Measurements from ENCODE around the gene CPNE9. TPM values are rescaled to one million over a fixed set of nuclear protein-coding genes. Genes with fewer than 3 reads are reported as not detected.

Gene CPNE9
- total RNA-seq, 1 donor from 2014 or later, result 0.20 TPM

GRCh38 chr3:9776896-9777693, 73.5 kb downstream of the CPNE9 start:
- intact Hi-C loops (cut with micrococcal nuclease), result no loop called here

GRCh38 chr3:9777694-9778021, 74.0 kb downstream of the CPNE9 start:
- intact Hi-C loops (cut with micrococcal nuclease), result no loop called here

- intact Hi-C loops (cut with micrococcal nuclease), result loop anchor here (1.0 kb wide), 1 partner anchor 9 kb away; the partner anchor contains the start of gene CAMK1
Measured at GRCh38 chr3:9778143-9779074, 74.8 kb downstream of the CPNE9 start.

DNA sequence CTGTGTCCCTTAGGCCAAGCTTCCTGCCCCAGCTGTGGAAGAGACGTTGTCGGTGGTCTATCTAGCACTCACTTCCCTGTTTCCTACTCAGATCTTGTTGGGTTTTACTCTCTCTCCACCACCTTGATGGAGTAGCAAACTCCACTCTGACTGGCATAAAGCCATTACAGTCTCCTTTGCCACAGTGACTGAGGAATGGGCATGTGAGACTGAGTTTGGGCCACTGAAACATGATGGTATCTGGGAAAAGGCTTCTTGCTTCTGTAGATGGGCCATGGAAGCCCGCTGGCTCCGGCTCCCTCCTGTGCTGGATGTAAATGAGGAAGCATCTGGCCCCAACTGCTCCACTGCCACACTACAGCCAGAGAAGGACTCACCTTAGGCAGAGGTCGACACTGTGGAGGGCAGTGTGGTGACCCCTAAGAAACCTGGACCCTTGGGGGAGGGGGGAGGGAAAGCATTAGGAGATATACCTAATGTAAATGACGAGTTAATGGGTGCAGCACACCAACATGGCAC, 75.5 kb downstream of the CPNE9 start:
- intact Hi-C loops (cut with micrococcal nuclease), result loop anchor here (1.0 kb wide), 1 partner anchor 10 kb away; the partner anchor contains the start of gene CAMK1

Other genes with a start within 250 kb of the CPNE9 start
- gene LHFPL4, start 150.0 kb upstream of the CPNE9 start, total RNA-seq, result not detected in 2 replicates
- gene MTMR14, start 54.3 kb upstream of the CPNE9 start, total RNA-seq, result 45.1 and 45.5 TPM in 2 replicates
- gene BRPF1, start 27.9 kb downstream of the CPNE9 start, total RNA-seq, result 41.9 and 44.2 TPM in 2 replicates
- gene OGG1, start 46.1 kb downstream of the CPNE9 start, total RNA-seq, result 40.1 and 40.7 TPM in 2 replicates
- 46.7 and 50.6 TPM in 2 replicates for gene CAMK1, start 66.1 kb downstream of the CPNE9 start, total RNA-seq
- 84.3 and 85.7 TPM in 2 replicates for gene TADA3, start 88.6 kb downstream of the CPNE9 start, total RNA-seq
- 295 and 297 TPM in 2 replicates for gene ARPC4, start 89.2 kb downstream of the CPNE9 start, total RNA-seq
- 66.6 and 71.2 TPM in 2 replicates for gene TTLL3, start 106.4 kb downstream of the CPNE9 start, total RNA-seq
- 50.4 and 54.1 TPM in 2 replicates for gene RPUSD3, start 140.2 kb downstream of the CPNE9 start, total RNA-seq
- not detected in 2 replicates for gene CIDEC, start 176.4 kb downstream of the CPNE9 start, total RNA-seq
- 23.5 and 25.3 TPM in 2 replicates for gene JAGN1, start 186.8 kb downstream of the CPNE9 start, total RNA-seq
- gene IL17RE, start 199.0 kb downstream of the CPNE9 start, total RNA-seq, result 0.36 and 0.70 TPM in 2 replicates
- gene IL17RC, start 213.3 kb downstream of the CPNE9 start, total RNA-seq, result 0.23 and 0.34 TPM in 2 replicates
- gene CRELD1, start 230.0 kb downstream of the CPNE9 start, total RNA-seq, result 16.0 and 20.2 TPM in 2 replicates
- 6.2 TPM in 2 replicates for gene PRRT3, start 248.6 kb downstream of the CPNE9 start, total RNA-seq